ENCODE measurements around the gene NLRP4.

Gene NLRP4

GRCh38 chr19:55836340-55836739 is at the start of gene NLRP4:
Gene NLRP4, plus strand, starts transcription at chr19:55836540. Its CDS starts 15,541 bp downstream, at chr19:55852081.
- DNase-seq (ENCODE audit: low read depth in 2 of 2), result no peak

DNA sequence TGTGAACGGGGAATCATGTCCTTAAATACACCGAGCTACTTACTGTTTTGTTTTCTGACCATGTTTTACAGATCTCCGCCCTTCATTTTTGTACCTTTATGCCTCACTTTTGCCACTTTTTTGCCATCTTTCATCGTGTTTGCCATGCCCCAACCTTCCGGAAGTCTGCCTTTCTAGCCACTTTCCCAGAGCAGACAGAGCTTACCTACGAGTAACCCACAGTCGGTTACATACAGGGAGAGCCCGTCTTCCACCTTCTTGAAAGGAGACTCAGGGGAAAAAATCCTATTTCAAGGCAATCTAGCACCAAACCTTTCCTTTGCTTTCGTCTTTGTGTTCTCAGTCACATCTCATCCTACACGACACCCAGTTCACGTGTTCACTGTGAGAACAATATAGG is 41.3 kb upstream of the NLRP4 start:
- DNase-seq (ENCODE audit: low read depth in 2 of 2), result no peak

DNA sequence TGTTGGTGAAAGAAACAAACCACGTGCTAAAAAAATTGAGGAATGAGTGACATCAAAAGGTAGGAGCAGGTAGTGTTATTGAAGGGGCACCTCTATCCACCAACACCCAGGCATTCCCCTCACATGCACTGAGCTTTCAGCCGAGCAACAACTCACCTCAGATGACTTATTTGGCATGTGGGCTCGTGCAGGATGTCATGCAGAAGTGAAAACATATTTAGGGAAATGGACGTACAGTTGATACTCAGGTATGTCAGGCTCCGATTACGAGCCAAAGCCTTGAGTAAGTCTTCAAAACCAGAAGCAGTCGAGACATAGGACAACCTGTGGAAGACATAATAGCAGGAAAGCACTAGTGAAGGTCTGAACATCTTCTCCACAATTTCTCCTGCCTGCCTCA is 34.9 kb upstream of the NLRP4 start:
- DNase-seq (ENCODE audit: low read depth in 2 of 2), result no peak

- DNase-seq (ENCODE audit: low read depth in 2 of 2), result no peak
These were observed 34.1 kb upstream of the NLRP4 start for GRCh38 chr19:55802281-55802680.

DNA sequence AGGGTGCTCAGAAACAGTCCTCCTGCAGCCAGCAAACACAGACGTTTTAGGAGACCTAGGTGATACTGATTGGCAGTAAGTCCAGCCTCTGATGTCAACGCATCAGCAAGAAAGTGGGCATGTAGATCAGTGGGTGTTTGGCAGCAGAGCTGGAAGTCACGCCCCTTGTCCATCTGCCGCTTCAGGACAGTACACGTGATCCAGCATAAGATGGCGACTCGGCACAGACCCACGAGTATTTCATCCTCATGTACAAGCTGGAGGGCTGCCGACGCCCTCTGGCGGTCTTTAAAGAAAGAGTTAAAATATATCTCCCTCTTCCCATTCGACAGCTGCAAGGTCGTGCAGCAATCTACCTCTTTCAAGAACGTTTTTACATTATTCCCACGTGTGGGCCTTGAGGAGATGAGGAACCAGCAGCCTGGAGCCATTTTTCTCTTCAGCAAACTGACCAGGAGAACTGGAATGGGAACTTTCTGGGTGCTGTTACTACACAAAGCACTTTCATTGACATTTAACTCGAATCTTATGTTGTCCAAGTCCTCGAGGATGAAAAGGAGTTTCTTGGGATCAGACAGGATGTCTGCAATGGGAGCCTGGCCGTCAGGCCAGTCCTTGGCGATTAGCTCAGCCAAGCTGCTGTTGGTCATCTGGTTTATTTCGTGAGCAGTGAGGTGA is 26.8 kb upstream of the NLRP4 start:
- no peak for DNase-seq (ENCODE audit: low read depth in 2 of 2)

- no peak for DNase-seq (ENCODE audit: low read depth in 2 of 2)
These were observed 25.0 kb upstream of the NLRP4 start for GRCh38 chr19:55811340-55811739.

DNA sequence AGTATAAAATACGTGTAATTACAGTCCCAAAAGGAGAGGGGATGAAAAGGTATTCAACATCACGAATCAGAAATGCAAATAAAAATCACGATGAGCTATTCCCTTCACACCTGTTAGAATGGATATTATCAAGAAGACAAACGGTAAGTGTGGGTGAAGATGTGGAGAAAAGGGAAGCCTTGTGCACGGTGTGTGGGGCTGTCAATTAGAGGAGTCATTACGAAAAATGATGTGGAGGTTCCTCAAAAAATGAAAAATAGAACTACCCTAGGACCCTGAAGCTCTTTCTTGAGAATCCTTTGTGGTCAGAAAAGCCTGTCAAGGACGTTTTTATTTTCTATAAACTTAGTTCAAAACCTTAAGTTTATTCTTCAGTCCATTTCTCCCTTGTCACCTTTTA is 23.9 kb upstream of the NLRP4 start:
- no peak for DNase-seq (ENCODE audit: low read depth in 2 of 2)

DNA sequence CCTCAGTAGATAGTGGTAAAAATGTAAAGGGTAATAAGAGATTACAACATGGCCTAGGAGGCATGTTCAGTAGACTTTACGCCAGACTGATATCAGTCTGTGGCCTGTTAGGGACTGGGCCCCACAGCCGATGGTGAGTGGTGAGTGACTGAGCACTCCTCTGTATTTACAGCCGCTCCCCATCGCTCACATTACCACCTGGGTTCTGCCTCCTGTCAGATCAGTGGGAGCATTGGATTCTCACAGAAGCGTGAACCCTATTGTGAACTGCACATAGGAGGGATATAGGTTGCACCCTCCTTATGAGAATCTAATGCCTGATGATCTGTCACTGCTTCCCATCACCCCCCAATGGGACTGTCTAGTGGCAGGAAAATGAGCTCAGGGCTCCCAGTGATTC is 22.4 kb upstream of the NLRP4 start:
- no peak for DNase-seq (ENCODE audit: low read depth in 2 of 2)

DNA sequence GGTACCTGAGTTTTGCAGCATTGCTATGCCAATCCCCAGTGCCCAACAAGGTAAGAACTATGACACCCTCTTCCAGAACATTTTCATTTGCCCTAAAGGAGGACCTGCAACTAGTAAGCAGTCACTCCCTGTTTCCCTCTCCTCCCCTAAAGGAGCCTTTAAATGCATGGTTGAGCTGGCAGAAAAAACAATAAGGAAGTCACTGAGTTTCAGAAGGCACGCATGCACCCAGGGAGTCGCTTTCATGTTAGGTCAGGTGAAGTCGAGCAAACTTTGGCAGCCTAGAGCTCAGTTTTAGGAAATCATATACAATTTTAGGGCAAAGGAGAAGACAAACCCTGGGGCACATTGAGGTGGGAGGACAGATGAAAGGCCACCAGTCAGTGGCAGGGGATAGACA is 16.3 kb upstream of the NLRP4 start:
- DNase-seq (ENCODE audit: low read depth in 2 of 2), result no peak

GRCh38 chr19:55830656-55831055 is 5.7 kb upstream of the NLRP4 start:
- no peak for DNase-seq (ENCODE audit: low read depth in 2 of 2)

GRCh38 chr19:55831846-55832245 is 4.5 kb upstream of the NLRP4 start, which contains the start of gene NLRP11:
Gene NLRP11, minus strand, starts transcription at chr19:55831999. Its CDS starts 13,825 bp downstream, at chr19:55818174.
- DNase-seq (ENCODE audit: low read depth in 2 of 2), result no peak

DNA sequence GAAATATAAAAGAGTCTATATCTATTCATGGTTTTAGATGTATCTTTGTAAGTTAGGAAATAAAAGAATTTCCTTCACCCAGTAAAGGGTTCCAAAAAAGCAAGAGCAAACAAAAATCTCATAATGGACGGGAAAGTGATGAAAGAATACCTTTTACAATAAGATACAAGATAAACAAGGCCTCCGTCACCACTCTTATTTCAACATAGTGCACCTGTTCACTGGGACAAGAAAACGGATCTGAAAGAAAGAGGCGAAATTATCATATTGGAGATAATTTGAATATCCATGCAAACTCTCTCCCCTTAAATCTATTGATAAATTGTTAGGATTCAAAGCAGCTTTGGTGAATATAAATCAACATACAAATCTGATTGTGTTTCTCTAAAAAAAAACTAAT is 3.7 kb upstream of the NLRP4 start:
- DNase-seq (ENCODE audit: low read depth in 2 of 2), result no peak

- no peak for DNase-seq (ENCODE audit: low read depth in 2 of 2)
These were observed 1.9 kb downstream of the NLRP4 start for GRCh38 chr19:55838251-55838650.

DNA sequence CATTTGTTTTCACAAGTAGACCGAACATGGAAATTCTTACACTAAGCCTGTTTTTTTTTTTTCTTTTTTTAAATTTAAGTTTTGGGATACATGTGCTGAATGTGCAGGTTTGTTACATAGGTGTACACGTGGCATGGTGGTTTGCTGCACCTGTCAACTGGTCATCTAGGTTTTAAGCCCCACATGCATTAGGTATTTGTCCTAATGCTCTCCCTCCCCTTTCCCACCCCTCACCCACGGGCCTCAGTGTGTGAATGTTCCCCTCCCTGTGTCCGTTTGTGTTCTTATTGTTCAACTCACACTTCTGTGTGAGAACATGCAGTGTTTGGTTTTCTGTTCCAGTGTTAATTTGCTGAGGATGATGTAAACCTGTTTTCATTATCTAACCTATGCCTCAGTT is 2.6 kb downstream of the NLRP4 start:
- DNase-seq (ENCODE audit: low read depth in 2 of 2), result no peak

GRCh38 chr19:55855160-55855559 is 18.8 kb downstream of the NLRP4 start:
- no peak for DNase-seq (ENCODE audit: low read depth in 2 of 2)

DNA sequence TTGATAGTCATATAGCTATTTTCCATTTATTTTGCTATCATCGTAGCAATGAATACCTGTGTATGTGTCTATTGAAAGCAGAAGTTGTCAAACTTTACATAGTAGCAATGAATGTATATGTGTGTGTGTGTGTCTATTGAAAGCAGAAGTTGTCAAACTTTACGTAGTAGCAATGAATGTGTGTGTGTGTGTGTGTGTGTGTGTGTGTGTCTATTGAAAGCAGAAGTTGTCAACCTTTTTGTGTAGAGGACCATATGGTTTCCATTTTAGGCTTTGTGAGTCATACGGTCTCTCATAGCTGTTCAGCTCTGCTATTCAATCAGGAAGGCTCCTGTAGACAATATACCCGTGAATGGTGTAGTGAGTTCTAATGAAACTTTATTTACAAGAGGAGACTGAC is 20.8 kb downstream of the NLRP4 start:
- no peak for DNase-seq (ENCODE audit: low read depth in 2 of 2)

GRCh38 chr19:55857974-55858373 is 21.6 kb downstream of the NLRP4 start:
- DNase-seq (ENCODE audit: low read depth in 2 of 2), result no peak

- no peak for DNase-seq (ENCODE audit: low read depth in 2 of 2)
These were observed 22.1 kb downstream of the NLRP4 start for GRCh38 chr19:55858401-55858800.

DNA sequence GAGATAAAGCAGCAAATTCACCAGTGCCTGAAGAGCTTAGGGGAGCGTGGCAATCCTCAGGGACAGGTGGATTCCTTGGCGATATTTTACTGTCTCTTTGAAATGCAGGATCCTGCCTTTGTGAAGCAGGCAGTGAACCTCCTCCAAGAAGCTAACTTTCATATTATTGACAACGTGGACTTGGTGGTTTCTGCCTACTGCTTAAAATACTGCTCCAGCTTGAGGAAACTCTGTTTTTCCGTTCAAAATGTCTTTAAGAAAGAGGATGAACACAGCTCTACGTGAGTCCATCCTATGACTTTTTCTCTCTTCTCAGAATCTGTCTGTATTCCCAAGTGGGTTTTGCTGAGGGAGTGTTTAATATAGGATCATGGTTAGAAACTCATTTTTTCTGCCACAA is 22.6 kb downstream of the NLRP4 start:
- no peak for DNase-seq (ENCODE audit: low read depth in 2 of 2)

DNA sequence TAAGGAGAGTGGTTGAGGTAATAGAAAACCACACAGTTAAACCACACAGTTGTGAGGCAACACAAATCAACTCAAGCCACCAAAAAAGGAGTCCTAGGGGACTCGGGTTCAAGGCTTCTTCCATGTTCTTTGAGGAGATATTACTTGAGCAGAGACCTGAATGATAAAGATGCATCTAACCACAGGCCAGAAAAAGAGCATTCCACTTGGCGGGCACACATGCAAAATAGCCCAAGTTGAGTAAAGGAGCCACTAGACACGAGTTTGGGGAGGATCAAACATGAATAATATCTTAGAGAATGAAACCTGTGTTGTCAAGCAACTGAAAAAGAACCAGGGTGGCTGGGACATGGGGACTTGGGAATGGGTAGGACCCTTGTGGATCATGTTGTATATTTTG is 30.2 kb downstream of the NLRP4 start:
- no peak for DNase-seq (ENCODE audit: low read depth in 2 of 2)

GRCh38 chr19:55867101-55867500 is 30.8 kb downstream of the NLRP4 start:
- DNase-seq (ENCODE audit: low read depth in 2 of 2), result no peak

DNA sequence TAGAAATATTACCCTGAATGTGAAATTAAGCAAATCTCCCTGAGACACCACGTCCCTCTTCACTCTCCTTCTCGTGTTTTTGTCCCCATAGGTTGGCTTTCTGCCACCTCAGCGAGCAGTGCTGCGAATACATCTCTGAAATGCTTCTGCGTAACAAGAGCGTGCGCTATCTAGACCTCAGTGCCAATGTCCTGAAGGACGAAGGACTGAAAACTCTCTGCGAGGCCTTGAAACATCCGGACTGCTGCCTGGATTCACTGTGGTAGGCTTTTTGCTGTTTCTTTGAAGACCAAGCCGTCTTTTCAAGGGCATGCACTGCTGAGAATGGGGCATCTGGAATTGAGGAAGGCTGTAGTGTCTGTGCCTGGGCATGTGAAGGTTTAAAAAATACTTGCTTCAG is 34.4 kb downstream of the NLRP4 start:
- no peak for DNase-seq (ENCODE audit: low read depth in 2 of 2)

GRCh38 chr19:55877211-55877610 is 40.9 kb downstream of the NLRP4 start:
- DNase-seq (ENCODE audit: low read depth in 2 of 2), result no peak

GRCh38 chr19:55882626-55883025 is 46.3 kb downstream of the NLRP4 start:
- DNase-seq (ENCODE audit: low read depth in 2 of 2), result no peak

All from fibroblast of skin of left quadriceps (primary cell).